Middle frontal gyrus (tissue), 1 donor: ENCODE data around the gene AGBL4.

Source experiments
- DNase-seq: peaks from one replicate; pipeline ENCODE4 v3.0.0-alpha.2; 2015; ENCODE audit warnings: low spot score; ENCODE audit errors: extremely low spot score

The AGBL4 gene

DNA sequence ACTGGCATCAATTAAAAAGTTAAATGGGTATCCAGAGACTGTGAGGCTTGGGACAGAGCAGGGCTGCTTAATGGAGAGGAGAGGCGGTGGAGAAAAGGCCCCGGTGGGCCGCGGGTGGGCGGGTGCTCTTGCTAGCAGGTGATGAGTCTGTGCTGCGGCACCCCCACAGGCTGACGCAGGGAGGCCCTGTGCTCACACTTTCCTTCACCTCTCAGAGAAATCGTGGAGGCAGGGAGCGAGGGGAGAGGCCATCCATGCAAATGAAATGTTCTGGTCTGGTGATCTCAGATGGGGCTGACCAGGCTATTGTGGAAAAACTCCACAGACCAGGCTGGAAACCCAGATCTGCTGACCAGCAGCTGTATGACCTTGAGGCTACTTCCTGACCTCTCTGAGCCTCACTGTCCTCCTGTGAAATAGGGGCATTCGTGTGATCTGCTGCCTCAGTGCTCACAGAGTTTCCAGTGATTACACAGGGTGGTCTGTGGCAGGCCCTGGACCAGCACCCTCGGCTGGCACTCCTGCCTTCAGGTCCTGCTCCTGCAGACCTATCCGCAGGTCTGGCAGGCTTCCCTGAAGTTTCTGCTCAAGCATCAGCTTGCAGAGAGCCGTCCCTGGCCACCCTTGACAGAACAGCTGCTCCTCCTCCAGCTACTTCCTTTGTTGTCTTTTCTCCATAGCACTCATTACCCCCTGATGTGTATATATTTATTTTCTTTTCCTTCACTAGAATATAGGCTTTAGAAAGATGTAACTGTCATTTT, 1336.3 kb downstream of the AGBL4 start:
- DNase-seq = no peak

DNA sequence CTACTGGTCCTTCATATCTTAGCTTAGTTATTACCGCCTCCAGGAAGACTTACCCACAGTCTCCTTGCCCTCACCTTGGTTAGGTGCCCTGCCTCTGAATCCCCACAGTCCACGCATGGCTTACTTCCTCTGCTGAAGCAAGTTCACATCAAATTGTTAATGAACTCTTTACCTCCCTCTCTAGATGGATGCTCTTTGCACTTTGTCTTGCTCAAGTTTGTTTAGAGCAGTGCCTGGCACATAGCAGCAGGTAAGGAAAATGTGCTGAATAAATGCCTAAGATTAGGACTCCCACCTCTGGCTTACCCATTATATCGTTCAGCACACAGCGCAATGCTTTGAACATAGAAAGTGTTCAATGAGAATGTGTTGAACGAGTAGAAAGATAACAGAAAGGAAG, 1337.6 kb downstream of the AGBL4 start:
- DNase-seq = no peak

DNA sequence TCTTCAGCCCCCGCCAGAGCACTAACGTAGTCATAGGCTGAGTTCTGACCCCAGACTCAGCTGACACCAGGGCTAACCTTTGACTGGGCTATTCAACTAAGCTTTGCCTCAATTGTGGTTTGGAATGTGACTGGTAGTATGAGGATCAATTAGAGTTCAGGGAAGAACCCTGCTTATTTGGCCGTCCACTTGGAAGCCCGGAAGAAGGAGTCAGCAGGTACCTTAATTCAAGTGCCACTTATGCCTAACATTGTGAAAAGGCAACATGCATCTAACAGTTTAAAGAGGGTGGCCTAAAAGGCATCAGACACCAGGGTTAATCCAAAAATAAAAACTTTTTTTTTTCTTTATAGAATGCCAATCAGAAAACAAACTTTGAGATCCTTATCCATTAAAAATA, 1339.4 kb downstream of the AGBL4 start:
- no peak for DNase-seq

DNA sequence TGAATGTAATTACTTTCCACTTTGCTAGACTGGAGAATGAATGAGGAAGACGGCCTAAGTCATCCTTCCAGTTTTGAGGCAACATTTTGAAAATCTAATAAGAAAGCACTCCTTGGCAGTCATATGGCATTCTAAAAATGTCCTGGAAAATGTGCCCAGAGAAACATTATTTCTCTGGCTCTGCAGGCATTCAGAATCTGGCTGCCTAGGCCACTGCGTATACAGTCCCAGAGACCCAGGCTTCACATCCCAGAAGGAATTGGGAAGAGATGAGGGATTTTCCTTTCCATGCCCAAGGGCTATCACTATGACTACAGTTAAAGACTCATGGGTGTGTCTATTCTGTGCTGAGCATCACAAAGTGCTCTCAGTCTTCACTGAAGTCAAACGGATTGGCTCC, 1339.9 kb downstream of the AGBL4 start:
- DNase-seq = peak; percentile 26

DNA sequence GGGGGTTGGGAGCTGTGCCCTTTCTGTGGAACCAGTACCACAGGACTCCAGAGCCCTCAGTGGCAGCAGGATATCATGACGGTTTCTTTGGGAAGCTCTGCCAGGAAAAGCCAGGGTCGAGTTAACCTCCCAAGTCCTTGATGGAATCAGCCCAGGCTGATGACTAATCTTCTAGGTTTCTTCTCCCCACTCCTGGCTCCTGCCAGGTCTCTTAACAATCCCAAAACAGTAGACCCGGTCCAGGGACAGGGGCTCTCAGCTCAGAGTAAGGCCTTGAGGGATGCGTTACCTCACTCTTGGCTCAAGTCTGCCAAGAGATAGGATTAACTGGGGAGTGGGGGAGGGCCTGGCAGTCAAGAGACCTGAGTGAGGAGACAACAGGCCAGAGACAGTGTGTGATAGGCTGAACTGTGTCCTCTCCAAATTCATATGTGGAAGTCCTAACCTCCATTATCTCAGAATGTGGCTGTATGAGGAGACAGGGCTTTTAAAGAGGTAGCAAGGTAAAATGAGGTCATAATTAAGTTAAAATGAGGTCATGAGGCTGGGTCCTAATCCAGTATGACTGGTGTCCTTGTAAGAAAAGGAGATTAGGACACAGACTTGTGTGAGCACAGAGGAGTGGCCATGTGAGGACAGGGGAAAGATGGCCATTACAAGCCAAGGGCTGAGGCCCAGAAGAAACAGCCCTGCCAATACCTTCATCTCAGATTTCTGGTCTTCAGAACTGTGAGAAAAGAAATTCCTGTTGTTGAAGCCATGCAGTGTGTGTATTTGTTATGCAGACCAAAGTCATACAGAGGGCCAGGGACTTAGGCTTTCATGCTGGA, 1342.1 kb downstream of the AGBL4 start:
- DNase-seq = no peak

DNA sequence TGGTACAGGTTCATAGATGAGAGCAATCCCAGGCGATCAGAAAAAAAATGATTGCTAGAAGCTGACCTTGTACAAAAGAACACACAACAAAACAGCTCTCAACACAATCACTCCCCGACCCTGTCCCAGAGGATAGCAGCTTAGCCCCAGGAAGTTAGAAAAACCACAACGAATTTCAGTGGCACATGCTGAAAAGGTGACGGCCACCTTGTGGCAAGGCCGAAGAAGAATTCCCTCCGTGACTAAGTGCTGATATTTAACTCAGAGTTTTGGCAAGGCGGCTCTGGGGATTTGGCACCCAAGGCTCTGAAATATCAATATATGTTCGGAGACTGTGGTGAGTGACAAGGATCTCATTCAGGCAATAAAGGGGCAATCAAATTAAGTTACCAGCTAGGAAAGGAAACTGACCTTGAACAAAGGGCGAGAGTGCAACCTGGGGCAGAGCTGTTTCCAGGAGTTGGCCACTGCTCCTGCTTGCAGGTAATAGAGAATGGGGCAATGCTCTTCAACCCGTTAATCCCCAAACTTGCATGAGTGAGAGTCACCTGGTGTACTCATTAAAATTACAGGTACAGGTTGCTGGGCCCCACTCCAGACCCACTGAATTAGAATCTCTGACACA, 1343.2 kb downstream of the AGBL4 start:
- no peak for DNase-seq

DNA sequence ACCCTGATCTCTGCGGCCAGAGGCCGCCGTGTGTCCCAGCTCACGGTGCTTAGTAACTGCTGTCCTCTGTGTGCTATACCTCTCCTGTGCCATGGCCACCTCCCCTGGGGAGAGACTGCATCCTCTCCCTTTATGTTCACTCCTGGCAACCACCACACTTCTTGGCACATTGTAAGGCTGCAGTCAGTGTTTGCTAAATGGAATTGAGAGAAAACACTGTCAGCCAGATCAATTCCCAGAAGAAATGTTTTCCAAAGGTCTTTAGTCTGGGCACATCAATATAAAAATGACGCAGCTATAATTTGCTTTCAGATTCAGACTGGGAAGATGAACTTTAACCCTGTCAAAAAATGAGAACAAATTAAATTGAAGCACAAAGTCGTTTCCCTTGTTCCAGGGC, 1343.9 kb downstream of the AGBL4 start:
- DNase-seq = no peak

DNA sequence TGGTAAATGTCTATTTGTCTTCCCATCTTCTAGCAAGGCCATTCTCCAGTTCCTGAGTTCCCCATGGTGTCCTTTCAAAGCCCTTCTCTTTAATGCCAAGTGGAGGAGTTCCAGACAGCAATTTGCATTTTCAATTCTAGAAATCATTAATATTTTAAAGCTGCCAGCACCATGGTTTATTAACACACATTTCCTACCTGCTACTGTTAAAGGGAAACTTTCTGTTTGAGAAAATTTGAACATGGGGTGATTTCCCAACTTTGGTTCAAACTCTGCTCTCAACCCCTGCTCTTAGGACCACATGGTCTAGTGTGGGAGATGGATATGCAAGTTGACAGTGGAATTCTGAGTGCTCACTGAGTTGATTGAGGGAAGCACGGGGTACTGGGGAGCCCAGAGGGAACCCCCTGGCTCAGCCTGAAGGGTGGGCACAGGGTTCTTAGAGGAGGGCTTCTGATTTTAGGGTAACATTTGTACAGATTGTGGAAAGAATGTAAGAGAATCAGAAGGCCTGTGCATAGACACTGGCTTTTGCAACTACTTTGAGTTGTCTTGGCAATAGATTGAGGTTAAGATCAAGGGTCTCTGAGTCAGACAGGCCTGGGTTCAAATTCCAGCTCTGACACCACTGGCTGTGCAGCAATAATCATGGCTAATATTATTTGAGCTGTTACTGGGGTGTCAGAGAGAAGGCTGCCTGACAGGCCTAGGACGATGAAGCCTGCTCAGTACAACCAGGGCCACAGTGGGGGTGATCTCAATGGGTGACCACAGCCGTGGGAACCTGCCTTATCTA, 1344.8 kb downstream of the AGBL4 start:
- DNase-seq = no peak

DNA sequence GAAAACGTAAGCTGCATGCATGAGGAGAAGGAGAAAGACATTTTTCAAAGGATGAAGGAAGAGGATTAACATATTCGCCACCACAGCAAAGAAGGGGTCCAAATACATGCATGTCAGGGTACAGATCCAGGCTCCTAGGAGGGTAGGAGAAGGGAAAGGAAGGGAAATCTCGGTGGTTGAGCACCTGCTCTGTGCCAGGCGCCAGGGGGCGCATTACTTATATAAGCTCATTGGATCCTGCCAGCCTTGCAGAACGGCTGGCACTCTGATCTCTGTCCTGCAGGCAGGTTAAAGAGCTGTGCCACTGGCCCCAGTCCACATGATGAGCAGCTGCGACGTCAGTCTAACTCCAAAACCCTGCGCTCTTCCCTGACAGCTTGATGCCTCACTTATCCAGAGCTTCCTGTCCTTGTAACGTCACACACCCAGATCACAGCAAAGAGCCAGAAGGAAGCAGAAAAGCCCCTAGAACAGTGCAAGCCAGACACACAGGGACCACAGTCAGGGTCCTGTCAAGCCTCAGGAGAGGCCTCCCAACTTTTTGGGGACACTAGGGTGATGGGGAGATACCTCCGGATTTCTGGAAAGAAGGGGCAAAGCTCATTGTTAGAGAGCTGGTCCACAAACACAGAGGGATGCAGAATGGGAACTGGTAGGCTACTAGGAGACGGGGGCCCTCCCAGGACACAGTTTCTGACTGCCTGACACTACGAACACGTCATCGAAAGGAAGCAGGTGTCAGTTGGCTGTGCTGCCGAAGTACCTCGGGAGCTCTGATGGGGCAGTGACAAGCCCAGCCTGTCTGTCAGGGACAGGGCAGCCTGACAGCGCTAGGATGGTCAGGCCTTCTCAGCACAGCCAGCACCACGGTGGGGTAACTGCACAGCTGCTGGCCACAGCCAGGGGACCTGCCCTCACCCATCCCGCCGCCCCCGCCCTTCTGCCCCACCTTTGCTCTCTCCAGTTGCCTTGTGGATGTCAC, 1346.2 kb downstream of the AGBL4 start:
- no peak for DNase-seq

DNA sequence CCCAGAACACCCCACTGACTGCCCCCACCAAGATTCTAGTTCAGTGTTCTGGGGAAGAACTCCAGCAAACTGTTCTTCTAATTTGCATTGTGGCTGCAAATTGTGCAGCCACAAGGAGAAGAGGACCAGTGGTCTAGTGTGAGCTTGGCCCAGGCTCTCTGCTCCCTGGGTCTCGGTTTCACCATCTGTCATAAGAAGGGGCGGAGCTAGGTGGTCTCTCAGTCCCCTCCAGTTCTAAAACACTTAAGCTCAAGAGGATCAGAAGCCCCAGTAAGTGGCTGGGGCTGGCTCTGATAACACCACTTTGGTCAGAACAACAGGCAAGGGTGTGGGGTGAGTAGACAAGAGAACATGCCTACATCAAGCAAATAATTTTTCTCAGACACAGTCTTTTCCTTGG, 1346.9 kb downstream of the AGBL4 start:
- no peak for DNase-seq

DNA sequence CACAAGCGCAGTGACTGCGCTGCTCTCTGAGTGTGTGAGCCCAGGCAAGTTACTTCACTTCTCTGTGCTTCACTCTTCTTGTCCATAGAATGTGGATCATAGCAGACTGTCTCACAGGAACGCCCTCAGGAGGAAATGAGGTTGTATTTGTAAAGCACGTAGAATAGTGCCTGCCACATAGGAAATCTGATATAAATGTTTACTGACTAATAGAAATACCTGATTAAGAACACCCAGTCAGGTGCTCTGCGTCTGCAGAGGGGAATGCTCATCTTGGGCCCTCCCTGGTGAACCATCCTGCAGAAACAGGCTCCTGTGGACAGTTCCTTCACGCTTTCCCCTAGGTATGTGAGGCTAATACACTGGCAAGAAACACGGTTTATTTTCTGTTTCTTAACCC, 1347.4 kb downstream of the AGBL4 start:
- DNase-seq = no peak

DNA sequence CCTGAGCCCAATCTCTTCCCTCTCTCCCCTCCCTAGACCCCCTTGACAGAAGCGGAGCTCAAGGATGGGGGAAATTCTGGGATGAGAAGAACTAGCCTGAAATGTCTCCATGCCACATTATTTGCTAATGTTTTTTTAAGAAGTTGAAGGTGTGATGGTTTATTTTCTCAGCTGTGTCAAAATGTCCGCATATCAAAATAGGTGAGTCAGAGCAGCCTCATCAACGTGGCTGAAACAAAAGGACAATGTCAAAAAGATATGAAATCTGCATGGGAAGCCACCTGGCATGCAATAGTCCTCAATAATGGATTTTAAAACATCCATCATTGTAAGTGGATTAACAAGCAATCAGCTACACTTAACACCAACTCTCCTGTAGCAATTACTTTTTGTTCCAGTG, 1348.5 kb downstream of the AGBL4 start:
- no peak for DNase-seq

DNA sequence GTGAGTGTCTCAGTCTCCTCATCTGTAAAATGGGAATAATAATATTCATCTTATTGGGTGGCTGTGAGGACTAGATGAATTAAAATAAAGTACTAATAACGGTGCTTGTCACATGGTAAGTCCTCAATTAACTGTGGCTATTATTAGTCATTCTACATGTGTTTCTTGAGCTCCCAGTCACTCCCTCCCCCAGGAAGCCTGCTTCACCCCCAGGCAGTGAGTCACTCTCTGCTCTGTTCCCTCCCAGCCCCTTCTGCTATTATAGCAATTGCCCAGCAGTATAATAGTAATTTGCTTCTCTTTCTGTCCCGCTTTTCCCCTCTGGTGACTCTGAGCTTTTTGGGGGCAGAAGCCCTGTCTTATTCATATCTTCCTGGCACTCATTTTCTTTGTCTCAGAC, 1349.1 kb downstream of the AGBL4 start:
- DNase-seq = no peak

DNA sequence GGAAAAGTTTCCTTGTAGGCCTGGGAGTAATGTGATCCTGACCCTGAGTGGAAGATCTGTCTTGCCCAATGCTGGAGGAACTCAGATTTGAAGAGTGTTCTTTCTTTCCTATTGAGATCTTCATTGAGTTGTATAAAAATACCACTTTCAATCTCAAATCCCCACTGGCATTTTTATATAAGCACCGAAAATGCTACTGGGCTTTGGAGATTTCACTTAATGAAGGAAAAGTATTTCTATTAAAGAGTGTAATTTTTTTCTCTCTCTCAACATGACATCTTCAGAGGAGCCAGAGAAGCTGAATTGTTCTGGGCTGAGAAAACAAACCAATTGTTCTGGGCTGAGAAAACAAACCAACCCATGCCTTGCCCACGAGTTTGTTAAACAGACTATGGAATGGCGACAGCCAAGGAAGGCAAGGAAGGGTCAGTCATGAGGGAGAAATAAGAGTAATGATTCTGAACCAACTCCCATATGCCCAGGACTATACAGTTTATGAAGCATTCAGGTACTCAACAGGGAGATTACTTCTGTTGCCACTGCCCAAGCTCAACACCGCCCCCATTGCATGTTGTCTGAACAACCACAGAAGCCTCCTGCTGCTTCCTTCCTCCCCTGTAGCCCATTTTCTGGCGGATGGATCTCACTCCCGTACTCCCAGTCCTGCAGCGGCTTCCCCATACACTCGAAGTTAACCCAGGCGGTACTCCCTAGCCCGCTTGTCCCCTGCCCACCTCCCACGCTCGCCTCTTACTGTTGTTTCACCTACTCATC, 1350.2 kb downstream of the AGBL4 start:
- DNase-seq = no peak

DNA sequence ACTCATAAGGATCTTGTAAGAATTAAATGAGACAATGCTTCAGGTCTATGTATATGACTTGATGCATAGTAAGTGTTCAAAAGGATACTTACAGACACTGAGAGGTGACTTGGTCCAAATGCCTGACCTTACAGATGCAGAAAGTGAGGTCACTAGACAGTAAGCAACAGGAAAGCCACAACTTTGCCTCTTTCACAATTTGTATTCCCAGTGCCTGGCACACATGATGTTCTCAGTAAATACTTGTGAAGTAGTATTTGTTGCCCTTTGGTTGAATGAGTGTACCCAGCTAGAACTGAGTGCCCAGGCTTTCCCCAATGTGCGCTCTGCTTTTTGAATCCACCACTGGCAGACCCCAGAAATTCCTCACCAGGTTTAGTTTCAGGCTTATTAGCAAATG, 1352.2 kb downstream of the AGBL4 start:
- DNase-seq = no peak

DNA sequence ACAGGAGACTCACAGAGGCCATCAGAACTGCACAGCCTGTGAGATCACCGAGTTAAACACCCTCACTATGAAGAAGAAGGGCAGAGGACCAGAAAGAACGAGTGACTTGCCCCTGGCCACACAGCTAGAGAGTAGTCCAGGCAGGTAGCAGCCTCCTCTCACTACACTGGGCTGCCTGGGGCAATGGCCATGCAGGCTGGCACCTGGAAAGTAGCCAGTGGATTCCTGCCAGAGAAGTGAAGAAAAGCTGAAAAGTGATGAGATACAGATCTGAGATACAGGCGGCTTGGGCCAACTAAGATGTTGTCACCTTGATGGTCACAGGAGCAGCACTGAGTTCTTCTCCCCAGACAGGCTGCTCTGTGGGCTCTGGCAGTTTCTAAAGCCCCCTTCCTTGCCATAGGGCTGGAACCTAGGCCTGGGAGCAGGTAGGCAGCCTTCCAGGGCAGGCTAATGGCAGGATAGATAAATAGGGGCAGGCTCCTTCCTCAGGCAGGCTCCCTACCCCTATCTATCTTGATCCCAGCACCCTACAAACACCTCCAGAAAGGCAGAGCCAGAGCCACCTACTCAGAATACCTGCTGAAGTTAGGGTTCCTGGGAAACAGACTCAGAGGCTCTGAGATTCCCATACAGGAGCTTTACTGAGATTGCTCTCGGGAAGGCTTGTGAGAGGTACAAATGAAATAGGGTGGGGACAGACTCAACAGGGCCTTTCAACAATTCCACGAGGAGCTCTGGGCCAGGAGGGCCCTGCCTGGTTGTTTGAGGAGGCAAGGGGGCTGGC, 1353.3 kb downstream of the AGBL4 start:
- DNase-seq = no peak

DNA sequence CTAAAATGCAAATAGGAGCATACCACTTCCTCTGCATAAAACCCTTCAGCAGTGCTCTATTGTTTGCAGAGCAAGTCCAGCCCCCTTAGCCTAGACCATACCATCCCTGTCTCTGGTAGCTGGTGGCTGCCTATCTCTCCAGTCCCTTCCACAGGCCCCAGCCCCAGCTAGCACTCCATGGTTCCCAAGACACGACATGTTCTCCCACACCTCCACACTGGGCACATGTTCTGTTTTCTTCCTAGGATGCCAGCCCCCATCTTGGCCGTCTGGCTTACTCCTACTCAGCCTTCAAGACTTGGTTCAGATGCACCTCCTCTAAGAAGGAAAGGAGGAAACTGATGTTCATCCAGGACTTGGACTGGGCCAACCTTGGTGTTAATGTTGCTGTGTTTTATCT, 1355.4 kb downstream of the AGBL4 start:
- no peak for DNase-seq

DNA sequence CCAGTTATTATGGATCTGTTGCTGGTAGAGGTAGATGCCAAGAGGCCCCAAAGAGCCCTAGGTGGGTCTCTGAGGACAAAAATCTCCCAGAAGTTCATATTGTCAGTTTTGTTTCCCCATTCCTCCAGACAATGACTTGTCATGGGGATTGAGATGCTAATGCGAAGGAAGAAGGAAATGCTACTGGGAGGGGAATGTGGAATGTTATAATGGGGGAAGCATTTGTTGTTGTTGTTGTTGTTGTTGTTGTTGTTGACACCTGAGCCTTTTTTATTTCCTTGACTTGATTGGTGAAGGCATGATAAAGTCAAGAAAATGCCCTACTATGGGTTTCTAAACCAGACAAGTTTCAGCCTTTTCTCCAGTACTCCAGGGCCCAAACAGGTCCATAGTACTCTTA, 1356.0 kb downstream of the AGBL4 start:
- DNase-seq = no peak
